H1 (cell line): ENCODE measurements around the gene PID1. TPM values are rescaled to one million over a fixed set of nuclear protein-coding genes. Genes with fewer than 3 reads are reported as not detected.

Source experiments
- CTCF ChIA-PET: fragments of 300-600 bp; sonication (Branson Sonifier 250); formaldehyde crosslinking; loops from one replicate; lab custom pipeline; 2021; ENCODE audit not compliant: partially characterized antibody; lab: Charles Lee
- POLR2A ChIA-PET: fragments of 300-600 bp; sonication (Branson Sonifier 250); formaldehyde crosslinking; loops from one replicate; lab custom pipeline; 2021; ENCODE audit warnings: inconsistent platforms; ENCODE audit not compliant: partially characterized antibody; lab: Charles Lee
- DNase-seq, 2 experiments: peaks; one replicate each; pipeline versions ENCODE4 v3.0.0 to v3.0.0-alpha.2; 2010 to 2022; ENCODE audit warnings: low spot score in 2 of 2, low read depth in 1 of 2, mixed read lengths in 1 of 2
- FAIRE-seq: peaks from 2 replicates; lab custom pipeline; 2011; peaks lifted over from hg19 to GRCh38; lab: Jason Lieb, UNC
- H2AFZ ChIP-seq: 2 replicates; pipeline ENCODE4 v1.8.1; 2012; ENCODE audit warnings: low read length, inconsistent platforms
- H2AK5ac ChIP-seq: 2 replicates; pipeline ENCODE4 v1.6.1; 2013; ENCODE audit warnings: low read depth, low read length
- H2BK120ac ChIP-seq: replicated peaks from 2 replicates; pipeline ENCODE3; 2013; ENCODE audit warnings: low read depth, low read length, inconsistent platforms
- H2BK12ac ChIP-seq: 2 replicates; pipeline ENCODE4 v1.6.1; 2013; ENCODE audit warnings: low read depth, low read length
- H2BK15ac ChIP-seq: 2 replicates; pipeline ENCODE4 v1.6.1; 2013; ENCODE audit warnings: low read length
- H2BK20ac ChIP-seq: 2 replicates; pipeline ENCODE4 v1.6.1; 2013; ENCODE audit warnings: low read length
- H2BK5ac ChIP-seq: 2 replicates; pipeline ENCODE4 v1.6.1; 2013; ENCODE audit warnings: low read depth, low read length
- H3K14ac ChIP-seq: 2 replicates; pipeline ENCODE4 v1.6.1; 2013; ENCODE audit warnings: inconsistent platforms; ENCODE audit not compliant: insufficient read length
- H3K18ac ChIP-seq: 2 replicates; pipeline ENCODE4 v1.6.1; 2013; ENCODE audit warnings: low read length; ENCODE audit errors: extremely low read depth
- H3K23ac ChIP-seq: 2 replicates; pipeline ENCODE4 v1.6.1; 2013; ENCODE audit warnings: inconsistent platforms; ENCODE audit not compliant: insufficient read length
- H3K23me2 ChIP-seq: 2 replicates; pipeline ENCODE4 v1.6.1; 2013; ENCODE audit warnings: low read depth, low read length
- H3K27ac ChIP-seq: 2 replicates; pipeline ENCODE4 v1.6.1; 2011; ENCODE audit warnings: low read depth, low read length, inconsistent platforms
- H3K27me3 ChIP-seq, 4 experiments: replicated peaks in 1 of 4; 1 replicate in 1 of 4; 2 replicates in 3 of 4; pipeline versions ENCODE4 v1.6.1 to v1.8.1; 2011 to 2013; ENCODE audit warnings: low read length in 3 of 4, mild to moderate bottlenecking in 3 of 4, inconsistent platforms in 2 of 4, mixed read lengths in 2 of 4, moderate library complexity in 1 of 4; ENCODE audit not compliant: control insufficient read depth in 3 of 4, insufficient read depth in 3 of 4; ENCODE audit errors: extremely low read depth in 1 of 4
- H3K36me3 ChIP-seq, 4 experiments: 2 replicates each; pipeline versions ENCODE4 v1.6.1 to v1.8.1; 2011 to 2013; ENCODE audit warnings: mild to moderate bottlenecking in 4 of 4, low read length in 3 of 4, moderate library complexity in 2 of 4, control low read depth in 1 of 4, inconsistent platforms in 1 of 4; ENCODE audit not compliant: insufficient read depth in 4 of 4, control insufficient read depth in 2 of 4
- H3K4ac ChIP-seq: replicated peaks from 2 replicates; pipeline ENCODE3; 2013; ENCODE audit warnings: low read length, low read depth, mixed read lengths, inconsistent platforms; ENCODE audit not compliant: insufficient read length
- H3K4me1 ChIP-seq, 4 experiments: replicated peaks in 1 of 4; 1 replicate in 1 of 4; 2 replicates in 3 of 4; pipeline versions ENCODE4 v1.6.1 to v1.8.1; 2011 to 2013; ENCODE audit warnings: low read length in 3 of 4, inconsistent platforms in 2 of 4, mixed read lengths in 1 of 4; ENCODE audit not compliant: insufficient read depth in 4 of 4, control insufficient read depth in 3 of 4
- H3K4me2 ChIP-seq, 2 experiments: 2 replicates each; pipeline versions ENCODE4 v1.6.1 to v1.8.1; 2011 to 2013; ENCODE audit warnings: low read depth in 2 of 2, low read length in 2 of 2, control low read depth in 1 of 2, inconsistent platforms in 1 of 2, mild to moderate bottlenecking in 1 of 2; ENCODE audit not compliant: insufficient read depth in 1 of 2
- H3K4me3 ChIP-seq, 4 experiments: fragments of 200-600, 300-600 bp in 1 of 4; sonication (generic), shearing (Covaris generic), sonication (Bioruptor Twin) in 1 of 4; 2 replicates each; pipeline versions ENCODE4 v1.5.1 to v1.8.1; 2011 to 2016; ENCODE audit warnings: low read length in 4 of 4, low read depth in 3 of 4, control low read depth in 2 of 4, inconsistent platforms in 2 of 4, mild to moderate bottlenecking in 2 of 4, mixed read lengths in 1 of 4, moderate library complexity in 1 of 4; ENCODE audit not compliant: insufficient read depth in 2 of 4; ENCODE audit errors: extremely low read depth in 1 of 4
- H3K56ac ChIP-seq: replicated peaks from 2 replicates; pipeline ENCODE3; 2013; ENCODE audit warnings: low read depth, mild to moderate bottlenecking, mixed read lengths, low read length, inconsistent platforms; ENCODE audit not compliant: insufficient read length
- H3K79me1 ChIP-seq: 2 replicates; pipeline ENCODE4 v1.6.1; 2013; ENCODE audit warnings: low read depth, low read length, control low read depth
- H3K79me2 ChIP-seq, 2 experiments: 2 replicates each; pipeline versions ENCODE4 v1.6.1 to v1.8.1; 2012 to 2013; ENCODE audit warnings: low read length in 2 of 2, mild to moderate bottlenecking in 2 of 2, inconsistent platforms in 1 of 2; ENCODE audit not compliant: insufficient read depth in 2 of 2, control insufficient read depth in 1 of 2
- H3K9ac ChIP-seq, 4 experiments: replicated peaks in 1 of 4; 1 replicate in 1 of 4; 2 replicates in 3 of 4; pipeline versions ENCODE4 v1.6.1 to v1.8.1; 2011 to 2013; ENCODE audit warnings: low read depth in 3 of 4, low read length in 3 of 4, control low read depth in 2 of 4, mild to moderate bottlenecking in 2 of 4, moderate library complexity in 2 of 4, inconsistent platforms in 1 of 4; ENCODE audit errors: extremely low read depth in 1 of 4
- H3K9me3 ChIP-seq, 2 experiments: 2 replicates each; pipeline versions ENCODE4 v1.6.1 to v1.8.1; 2012 to 2013; ENCODE audit warnings: mild to moderate bottlenecking in 2 of 2, moderate library complexity in 2 of 2, control low read depth in 1 of 2, inconsistent platforms in 1 of 2, low read depth in 1 of 2, low read length in 1 of 2, mixed read lengths in 1 of 2; ENCODE audit not compliant: insufficient read depth in 2 of 2
- H4K20me1 ChIP-seq, 2 experiments: replicated peaks in 1 of 2; 2 replicates each; pipeline versions ENCODE3 to v1.8.1; 2011 to 2013; ENCODE audit warnings: inconsistent platforms in 2 of 2, low read length in 2 of 2, mild to moderate bottlenecking in 1 of 2; ENCODE audit not compliant: insufficient read depth in 2 of 2, control insufficient read depth in 1 of 2
- H4K5ac ChIP-seq: 2 replicates; pipeline ENCODE4 v1.6.1; 2013; ENCODE audit warnings: low read length, low read depth, mixed read lengths, inconsistent platforms; ENCODE audit not compliant: insufficient read length
- H4K8ac ChIP-seq: 2 replicates; pipeline ENCODE4 v1.8.0; 2013; ENCODE audit warnings: mild to moderate bottlenecking, moderate library complexity, low read length, inconsistent platforms; ENCODE audit not compliant: insufficient read depth; ENCODE audit errors: extremely low read depth
- H4K91ac ChIP-seq: replicated peaks from 2 replicates; pipeline ENCODE3; 2013; ENCODE audit warnings: low read length, mixed read lengths, inconsistent platforms; ENCODE audit not compliant: insufficient read length
- CBX8 ChIP-seq: fragments of 300-800, 300-1000 bp; sonication (generic); IDR thresholded peaks from 2 replicates; pipeline ENCODE4 v1.7.1; 2016; ENCODE audit warnings: low read depth, low read length, borderline replicate concordance
- CTBP2 ChIP-seq: IDR thresholded peaks from 2 replicates; pipeline ENCODE4 v1.7.0; 2011; ENCODE audit warnings: borderline replicate concordance, mild to moderate bottlenecking, moderate library complexity, mixed read lengths, low read length; ENCODE audit not compliant: insufficient read depth, insufficient read length
- FOSL1 ChIP-seq: IDR thresholded peaks from 2 replicates; pipeline ENCODE4 v1.6.1; 2011; ENCODE audit warnings: mild to moderate bottlenecking, low read depth, low read length, moderate library complexity; ENCODE audit not compliant: insufficient read depth
- GTF2F1 ChIP-seq: IDR thresholded peaks from 2 replicates; pipeline ENCODE4 v1.6.1; 2012; ENCODE audit warnings: low read depth, low read length, improper control_type of control experiment, borderline replicate concordance
- RNF2 ChIP-seq: fragments of 200-900, 300-1000 bp; sonication (generic); IDR thresholded peaks from 2 replicates; pipeline ENCODE4 v1.7.1; 2016; ENCODE audit warnings: borderline replicate concordance, low read depth, mild to moderate bottlenecking, antibody characterized with exemption, low read length; ENCODE audit not compliant: poor library complexity, severe bottlenecking; ENCODE audit errors: missing control alignments
- WGBS, 2 experiments: shearing (Covaris generic) in 1 of 2; methylation state at CpG; one replicate each; pipeline versions ENCODE4 v1.1.6 to v1.1.7; 2013 to 2015; ENCODE audit warnings: low lambda C conversion rate in 2 of 2, mixed read lengths in 2 of 2, inconsistent platforms in 1 of 2, low coverage in 1 of 2, missing lambda C conversion rate in 1 of 2; ENCODE audit not compliant: insufficient replicate concordance in 2 of 2, insufficient coverage in 1 of 2, insufficient read length in 1 of 2; ENCODE audit errors: extremely low coverage in 1 of 2, missing lambda C conversion rate in 1 of 2; 5-methylcytosine and 5-hydroxymethylcytosine counted together
- polyA plus RNA-seq, 7 experiments: library from polyadenylated mRNA; depleted of rRNA in 3 of 7; stranded (reverse) in 5 of 7; unstranded in 2 of 7; fragments of >200 nt in 5 of 7; fragments of 200-250 nt in 2 of 7; gene quantifications; 1 replicate in 5 of 7; 2 replicates in 1 of 7; 4 replicates in 1 of 7; pipeline versions ENCODE4 v1.2.1 to v1.2.3, GENCODE V29; 2011 to 2013; ENCODE audit warnings: missing spikeins in 2 of 7, mixed read lengths in 2 of 7
- total RNA-seq: library from RNA; stranded (reverse); fragmentation: NEBNext Ultra II Directional; extraction: Animal tissue kit (Norgen Biotek cat#: 25700); gene quantifications from 2 replicates; pipeline ENCODE4 v1.2.1, GENCODE V29; 2021

Gene PID1
- total and polyA plus RNA-seq, 2 of the 8 experiments (the other 6 are each of a cell fraction or from before 2014, with no cell fraction given): 1.5 to 3.3 TPM

- H3K56ac ChIP-seq: no peak overlapping the region
- ChIA-PET POLR2A (no interaction called here), CTCF (no interaction called here)
- no peaks in the 10 kb centered on the region for H3K27me3 ChIP-seq
- H4K91ac ChIP-seq: no peak overlapping the region
- no peak overlapping the region for H3K4ac ChIP-seq
- H3K23me2 ChIP-seq: no peaks in the 10 kb centered on the region; the same call in 1 of the 2 replicates
- H2BK15ac ChIP-seq: no peak overlapping the region
- no peak overlapping the region for H2BK5ac ChIP-seq
- H3K36me3 ChIP-seq: no peaks in the 10 kb centered on the region
- H2BK120ac ChIP-seq: no peak overlapping the region
- DNase-seq (no peak), FAIRE-seq (no peak)
- H4K5ac ChIP-seq: no peak overlapping the region
- no peaks in the 10 kb centered on the region for H3K4me1 ChIP-seq
- no peak overlapping the region for H2AFZ ChIP-seq
- H3K4me3 ChIP-seq: no peak overlapping the region
- H4K8ac ChIP-seq: no peak overlapping the region
- H2BK20ac ChIP-seq: no peak overlapping the region
- H4K20me1 ChIP-seq: no peaks in the 10 kb centered on the region
- no peaks in the 10 kb centered on the region for H3K79me2 ChIP-seq
- WGBS, 2 experiments: 96% methylated on average over 4 of the region's 4 CpGs; no CpG with 5 or more reads in 1 of the 2 experiments
- H2BK12ac ChIP-seq: no peak overlapping the region
- H3K14ac ChIP-seq: no peak overlapping the region
- no peak overlapping the region for H3K18ac ChIP-seq
- H2AK5ac ChIP-seq: no peak overlapping the region
- no peak overlapping the region for H3K9ac ChIP-seq
- no peaks in the 10 kb centered on the region for H3K79me1 ChIP-seq
- H3K4me2 ChIP-seq: no peak overlapping the region
- no peaks in the 10 kb centered on the region for H3K9me3 ChIP-seq
- no peak overlapping the region for H3K23ac ChIP-seq
- no peak overlapping the region for H3K27ac ChIP-seq
- no peak for TF ChIP-seq RNF2
- TF ChIP-seq FOSL1: no peak
- TF ChIP-seq CBX8: no peak
- TF ChIP-seq GTF2F1: no peak
- no peak for TF ChIP-seq CTBP2
These were observed 152.8 kb downstream of the PID1 start for GRCh38 chr2:229118336-229118735.
